Middle frontal gyrus (tissue), 1 donor: ENCODE results near the gene STAMBP.
"Not testable (repeated sequence)": the region's sequence is repeated elsewhere in the genome, so short reads cannot be mapped to it uniquely, and the experiment has no call there.

Source experiments
- DNase-seq: peaks from one replicate; pipeline ENCODE4 v3.0.0-alpha.2; 2015; ENCODE audit warnings: low spot score; ENCODE audit errors: extremely low spot score

STAMBP gene

DNA sequence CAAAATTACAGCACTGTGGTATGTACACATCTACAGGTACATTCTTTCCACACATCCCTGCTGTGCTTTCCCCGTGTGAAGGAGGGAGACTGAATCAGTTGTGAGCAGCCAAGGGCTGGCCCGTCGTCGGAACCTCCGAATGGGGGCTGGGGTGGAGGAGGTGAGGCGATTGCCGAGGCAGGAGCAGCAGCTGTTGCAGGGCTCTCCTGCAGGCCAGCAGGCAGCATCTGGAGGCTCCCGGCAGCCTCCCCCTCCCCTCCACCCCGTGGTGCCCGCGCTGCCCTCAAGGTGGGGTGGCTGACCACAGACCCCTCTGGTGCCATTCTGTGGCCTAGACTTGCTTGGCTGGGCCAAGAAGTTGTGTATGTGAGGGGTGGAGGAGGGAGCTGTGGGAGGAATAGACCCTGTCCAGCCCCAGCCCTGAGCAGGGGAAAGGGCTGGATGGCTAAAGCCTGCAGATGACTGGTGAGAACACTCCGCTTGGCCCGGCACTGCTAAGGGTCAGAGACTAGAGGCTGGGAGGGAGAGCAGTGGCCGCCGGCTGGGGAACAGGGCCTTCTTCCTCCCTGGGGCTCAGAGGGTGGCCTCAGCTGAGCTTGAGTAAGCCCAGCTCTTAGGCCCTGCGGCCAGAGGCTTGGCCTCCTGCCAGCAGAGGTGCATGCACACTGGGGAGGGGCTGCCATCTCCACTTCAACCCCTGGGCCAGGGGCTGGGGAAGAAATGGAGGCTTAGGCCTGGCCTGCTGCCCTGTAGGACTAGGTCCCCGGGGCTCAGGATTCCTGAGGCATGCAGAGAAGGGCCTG, 7.6 kb downstream of the STAMBP start:
- DNase-seq, result no peak

- DNase-seq, result no peak
Measured at GRCh38 chr2:73837847-73838585, 9.3 kb downstream of the STAMBP start.

- DNase-seq, result no peak
Measured at GRCh38 chr2:73838889-73839534, 10.3 kb downstream of the STAMBP start.

- no peak for DNase-seq
Measured at GRCh38 chr2:73839653-73840411, 11.1 kb downstream of the STAMBP start.

- DNase-seq, result no peak
Measured at GRCh38 chr2:73841912-73842738, 13.4 kb downstream of the STAMBP start.

GRCh38 chr2:73842739-73843019, 13.9 kb downstream of the STAMBP start:
- no peak for DNase-seq

DNA sequence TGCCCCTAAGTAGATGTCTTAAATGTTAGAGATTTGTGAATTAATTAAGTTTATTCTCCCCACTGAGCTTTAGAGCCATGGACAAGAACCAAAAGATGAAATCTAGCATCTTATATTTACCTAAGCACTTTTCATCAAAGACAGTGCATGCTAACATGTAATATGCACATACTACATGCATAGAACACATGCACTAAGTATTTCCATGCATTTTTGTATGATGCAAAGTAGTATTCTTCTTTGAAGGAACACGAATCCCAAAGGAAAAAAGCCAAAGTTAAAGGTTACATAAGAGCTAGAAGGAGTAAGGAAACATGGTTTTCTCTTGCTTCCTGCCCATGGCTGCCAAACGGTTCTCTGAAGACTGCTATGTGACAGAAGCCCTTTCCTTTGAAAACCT, 15.3 kb downstream of the STAMBP start:
- no peak for DNase-seq

- DNase-seq, result no peak
Measured at GRCh38 chr2:73850009-73850408, 21.2 kb downstream of the STAMBP start.

DNA sequence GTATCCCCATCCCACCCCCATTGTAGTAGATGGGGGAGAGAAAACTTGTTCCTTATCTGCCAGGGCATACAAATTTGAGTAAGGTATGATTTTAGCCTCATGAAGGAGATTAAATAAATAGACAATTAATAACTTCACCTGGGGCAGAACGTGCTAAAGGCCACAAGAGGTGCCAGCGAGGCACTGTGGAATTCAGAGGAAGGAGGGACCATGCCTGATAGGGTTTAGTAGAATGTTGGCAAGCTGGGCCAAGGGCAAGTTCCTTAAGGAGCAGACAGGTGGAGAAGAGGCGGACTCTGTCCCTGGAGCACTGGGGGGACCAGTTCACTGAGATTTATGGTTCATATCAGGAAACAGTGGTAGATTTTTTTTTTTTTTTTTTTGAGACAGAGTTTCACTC, 22.5 kb downstream of the STAMBP start:
- DNase-seq, result no peak

- no peak for DNase-seq
Measured at GRCh38 chr2:73852020-73852419, 23.3 kb downstream of the STAMBP start.

DNA sequence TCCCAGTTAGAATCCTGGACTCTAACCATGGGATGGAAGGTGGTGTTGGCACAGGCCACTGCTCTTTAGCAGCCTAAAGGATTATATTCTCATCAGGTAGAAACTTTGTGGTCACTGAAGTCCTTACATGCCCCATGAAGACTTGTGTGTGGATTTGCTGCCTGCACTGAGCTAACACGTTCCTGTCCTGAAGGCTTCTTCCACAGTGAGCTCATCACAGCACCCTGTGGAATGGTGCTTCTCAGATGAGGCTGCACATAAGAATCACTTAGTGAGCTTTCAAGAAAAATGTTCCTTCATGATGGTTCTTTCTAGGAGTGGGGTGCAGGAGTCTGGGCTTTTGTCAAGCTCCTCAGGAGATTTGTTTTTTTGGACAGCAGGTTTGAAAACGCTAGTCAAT, 26.8 kb downstream of the STAMBP start:
- no peak for DNase-seq

- no peak for DNase-seq
Measured at GRCh38 chr2:73856214-73856613, 27.5 kb downstream of the STAMBP start.

DNA sequence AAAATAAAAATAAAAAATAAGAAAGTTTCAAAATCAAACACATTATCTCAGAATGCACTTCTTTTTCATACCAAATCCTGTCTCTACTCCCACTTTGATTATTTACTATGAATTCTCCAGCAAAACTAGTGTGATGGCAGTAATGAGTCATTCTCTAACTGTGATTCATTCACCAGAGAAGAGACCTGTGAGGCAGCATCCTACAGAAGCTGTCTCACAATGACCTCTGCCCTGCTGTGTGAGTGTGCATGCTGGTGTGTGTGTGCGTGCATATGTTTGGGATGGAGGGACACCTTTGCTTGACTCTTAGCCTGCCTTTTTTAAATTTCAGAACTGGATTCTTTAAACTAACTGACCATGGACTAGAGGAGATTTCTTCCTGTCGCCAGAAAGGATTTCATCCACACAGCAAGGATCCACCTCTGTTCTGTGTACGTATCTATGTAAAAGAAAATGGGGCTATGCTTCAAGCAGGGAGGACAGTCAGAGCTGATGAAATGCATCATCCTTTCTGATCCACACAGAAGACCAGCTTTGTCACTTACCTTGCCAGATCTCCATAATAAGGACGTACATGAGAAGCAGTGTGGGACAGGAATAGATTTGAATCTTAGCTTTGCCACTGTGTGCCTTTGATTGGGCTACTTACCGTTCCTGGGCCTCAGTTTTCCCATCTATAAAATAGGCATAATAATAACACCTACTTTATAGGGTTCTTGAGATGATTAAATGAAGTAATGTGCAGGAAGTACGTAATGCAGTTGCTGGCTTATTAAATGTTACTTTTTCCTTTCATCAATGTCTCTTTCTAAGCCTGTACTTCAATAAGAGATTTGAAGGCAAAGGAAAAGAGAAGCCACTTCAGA, 31.2 kb downstream of the STAMBP start:
- DNase-seq, result no peak

DNA sequence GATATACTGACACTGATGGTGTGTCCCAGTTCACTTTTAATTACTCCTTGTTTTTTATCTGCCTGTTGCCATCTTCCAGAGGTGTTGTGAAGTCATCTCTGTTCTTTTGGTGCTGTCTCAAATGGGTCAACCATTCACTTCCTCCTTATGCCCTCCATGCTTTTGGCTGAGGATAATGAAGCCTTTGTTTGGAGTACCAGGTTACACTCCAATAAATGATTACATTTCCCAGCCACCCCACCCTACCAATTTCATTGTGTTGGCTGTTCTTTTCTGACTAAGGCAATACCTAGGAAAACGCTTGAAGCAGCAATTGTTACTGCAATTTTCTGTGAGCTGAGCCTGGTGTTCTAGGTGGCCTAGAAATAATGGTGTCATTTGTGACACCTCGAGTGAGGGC, 34.2 kb downstream of the STAMBP start:
- DNase-seq, result no peak

DNA sequence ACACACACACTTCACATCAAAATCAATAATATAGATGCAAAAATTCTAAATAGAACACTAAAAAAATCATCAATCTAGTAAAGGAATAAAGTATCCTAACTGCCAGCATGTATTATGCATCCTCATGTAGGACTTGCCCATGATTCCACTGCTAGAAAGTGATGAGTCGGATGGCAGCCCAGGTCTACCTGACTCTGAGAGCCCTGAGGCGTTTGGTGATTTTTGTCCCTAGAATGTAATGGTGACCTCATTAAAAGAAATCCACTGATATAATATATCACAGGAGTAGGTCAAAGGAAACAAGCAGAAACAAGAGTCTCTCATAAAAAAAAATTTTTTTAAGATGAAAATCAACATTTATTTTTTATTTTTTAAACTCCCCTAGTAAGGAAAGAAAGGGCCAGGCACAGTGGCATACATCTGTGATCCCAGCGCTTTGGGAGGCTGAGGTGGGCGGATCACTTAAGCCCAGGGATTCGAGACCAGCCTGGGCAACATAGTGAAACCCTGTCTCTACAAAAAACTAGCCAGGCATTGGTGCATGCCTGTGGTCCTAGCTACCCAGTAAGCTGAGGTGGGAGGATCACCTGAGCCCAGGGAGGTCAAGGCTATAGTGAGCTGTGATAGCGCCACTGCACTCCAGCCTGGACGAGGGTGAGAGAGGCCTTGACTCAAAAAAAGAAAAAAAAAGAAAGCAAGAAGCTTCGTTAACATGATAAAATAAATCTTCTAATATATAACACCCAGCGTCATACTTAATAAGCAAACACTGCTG, 39.6 kb downstream of the STAMBP start:
- DNase-seq, result no peak

DNA sequence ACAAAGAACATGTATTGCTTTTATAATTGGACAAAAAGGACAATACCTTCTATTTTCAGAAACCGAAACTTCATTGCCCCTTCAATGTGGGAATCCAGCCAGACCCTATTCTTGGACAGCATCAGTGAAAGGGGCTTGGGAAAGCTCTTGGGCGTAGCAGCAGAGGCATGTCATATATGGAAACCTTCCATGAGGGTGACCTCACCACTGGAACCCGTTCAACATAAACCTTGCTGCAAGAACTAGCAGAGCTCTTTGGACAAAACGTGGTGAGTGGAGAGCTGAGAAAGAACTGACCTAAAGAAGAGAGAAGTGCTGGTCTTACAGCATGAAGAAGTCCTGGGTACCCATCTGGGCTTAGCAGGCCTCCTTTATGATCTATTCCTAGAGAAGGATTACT, 41.3 kb downstream of the STAMBP start:
- no peak for DNase-seq

DNA sequence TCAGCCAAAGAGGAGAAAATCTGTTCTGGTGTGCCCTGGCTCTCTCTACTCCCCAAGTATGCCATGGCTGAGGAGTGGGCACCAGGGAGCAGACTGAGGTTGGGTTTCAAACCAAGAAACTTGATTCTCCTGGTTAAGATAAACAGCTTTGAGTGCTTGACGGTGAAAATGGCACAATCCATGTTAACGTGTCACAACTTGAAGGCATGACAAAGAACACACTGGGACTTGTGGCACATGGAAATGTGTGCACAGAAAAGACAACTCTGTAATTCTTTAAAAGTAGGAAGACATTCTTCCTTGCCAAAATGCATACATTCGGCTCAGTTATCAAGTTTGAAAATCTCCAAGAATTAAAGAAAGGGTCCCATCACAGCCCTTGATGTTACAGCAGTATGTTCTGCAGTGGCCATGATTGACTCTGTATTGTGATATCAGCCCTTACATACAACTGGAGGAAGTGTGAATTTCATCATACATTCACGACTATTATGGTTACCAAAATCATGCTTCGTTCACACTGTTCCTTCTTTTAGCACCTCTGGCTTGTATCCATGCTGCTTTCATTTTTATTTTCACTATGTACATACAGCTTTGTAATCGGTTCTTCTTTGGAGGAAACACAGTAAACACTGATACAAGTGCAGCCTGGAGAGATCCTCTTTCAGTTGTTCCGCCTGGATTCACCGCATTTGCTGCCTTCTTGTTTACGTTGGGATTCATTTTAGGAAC, 48.5 kb downstream of the STAMBP start:
- no peak for DNase-seq

DNA sequence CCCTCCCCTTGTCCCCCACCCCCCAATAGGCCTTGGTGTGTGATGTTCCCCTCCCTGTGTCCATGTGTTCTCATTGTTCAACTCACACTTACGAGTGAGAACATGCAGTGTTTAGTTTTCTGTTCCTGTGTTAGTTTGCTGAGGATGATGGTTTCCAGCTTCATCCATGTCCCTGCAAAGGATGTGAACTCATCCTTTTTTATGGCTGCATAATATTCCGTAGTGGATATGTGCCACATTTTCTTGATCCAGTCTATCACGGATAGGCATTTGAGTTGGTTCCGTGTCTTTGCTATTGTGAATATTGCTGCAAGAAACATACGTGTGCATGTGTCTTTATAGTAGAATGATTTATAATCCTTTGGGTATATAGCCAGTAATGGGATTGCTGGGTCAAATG, 49.2 kb downstream of the STAMBP start:
- DNase-seq, result not testable (repeated sequence)

DNA sequence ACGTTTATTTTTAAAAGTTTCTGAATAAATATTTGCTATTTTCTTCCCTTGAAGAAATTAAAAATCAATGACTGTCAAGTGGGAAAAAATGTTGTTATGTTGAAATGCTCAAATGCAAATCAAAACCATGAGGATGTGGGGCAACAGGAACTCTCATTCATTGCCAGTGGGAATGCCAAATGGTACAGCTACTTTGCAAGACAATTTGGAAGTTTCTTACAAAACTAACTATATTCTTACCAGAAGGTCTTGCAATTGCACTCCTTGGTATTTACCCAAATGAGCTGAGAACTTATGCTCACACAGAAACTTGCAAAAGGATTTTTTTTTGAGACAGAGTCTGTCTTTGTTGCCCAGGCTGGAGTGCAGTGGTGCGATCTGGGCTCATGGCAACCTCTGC, 56.6 kb downstream of the STAMBP start:
- DNase-seq, result no peak
